GM19455 (cell line): ENCODE data around the gene FAM72C.
"Not testable (repeated sequence)": the region's sequence is repeated elsewhere in the genome, so short reads cannot be mapped to it uniquely, and the experiment has no call there.

ENCODE experiments used
- ATAC-seq: cut with Tn5 transposase; IDR thresholded peaks from one replicate; pipeline ENCODE4 v1.9.1; 2021; ENCODE audit not compliant: unreplicated experiment

Gene FAM72C

GRCh38 chr1:143987868-143988267 is 16.1 kb upstream of the FAM72C start:
- not testable (repeated sequence) for ATAC-seq

- ATAC-seq: not testable (repeated sequence)
These were observed 13.1 kb upstream of the FAM72C start for GRCh38 chr1:143984721-143985473.

GRCh38 chr1:143974416-143974815 is 2.6 kb upstream of the FAM72C start:
- ATAC-seq: not testable (repeated sequence)

- not testable (repeated sequence) for ATAC-seq
These were observed 2.2 kb upstream of the FAM72C start for GRCh38 chr1:143973876-143974414.

- peak; percentile 16 for ATAC-seq
These were observed 1.1 kb upstream of the FAM72C start for GRCh38 chr1:143972753-143973326.

- not testable (repeated sequence) for ATAC-seq
These were observed 5.9 kb downstream of the FAM72C start for GRCh38 chr1:143965860-143966259.

- not testable (repeated sequence) for ATAC-seq
These were observed 7.5 kb downstream of the FAM72C start for GRCh38 chr1:143964294-143964693.

- not testable (repeated sequence) for ATAC-seq
These were observed 15.9 kb downstream of the FAM72C start for GRCh38 chr1:143955930-143956329.

GRCh38 chr1:143952913-143953312 is 18.9 kb downstream of the FAM72C start:
- ATAC-seq: not testable (repeated sequence)

GRCh38 chr1:143951485-143952391 is 20.0 kb downstream of the FAM72C start:
- ATAC-seq: not testable (repeated sequence)

- not testable (repeated sequence) for ATAC-seq
These were observed 24.0 kb downstream of the FAM72C start for GRCh38 chr1:143947749-143948148.

GRCh38 chr1:143945253-143945652 is 26.5 kb downstream of the FAM72C start:
- ATAC-seq: not testable (repeated sequence)

- not testable (repeated sequence) for ATAC-seq
These were observed 27.1 kb downstream of the FAM72C start for GRCh38 chr1:143944576-143945240.

GRCh38 chr1:143943319-143943978 is 28.3 kb downstream of the FAM72C start:
- not testable (repeated sequence) for ATAC-seq

GRCh38 chr1:143942238-143942860 is 29.4 kb downstream of the FAM72C start:
- not testable (repeated sequence) for ATAC-seq

GRCh38 chr1:143939666-143940065 is 32.1 kb downstream of the FAM72C start:
- ATAC-seq: not testable (repeated sequence)

- ATAC-seq: not testable (repeated sequence)
These were observed 32.9 kb downstream of the FAM72C start for GRCh38 chr1:143938922-143939321.

GRCh38 chr1:143936457-143937115 is 35.2 kb downstream of the FAM72C start:
- ATAC-seq: not testable (repeated sequence)

GRCh38 chr1:143919127-143919526 is 52.7 kb downstream of the FAM72C start:
- not testable (repeated sequence) for ATAC-seq
